Measurements from ENCODE around the gene MARCHF9.

DNA sequence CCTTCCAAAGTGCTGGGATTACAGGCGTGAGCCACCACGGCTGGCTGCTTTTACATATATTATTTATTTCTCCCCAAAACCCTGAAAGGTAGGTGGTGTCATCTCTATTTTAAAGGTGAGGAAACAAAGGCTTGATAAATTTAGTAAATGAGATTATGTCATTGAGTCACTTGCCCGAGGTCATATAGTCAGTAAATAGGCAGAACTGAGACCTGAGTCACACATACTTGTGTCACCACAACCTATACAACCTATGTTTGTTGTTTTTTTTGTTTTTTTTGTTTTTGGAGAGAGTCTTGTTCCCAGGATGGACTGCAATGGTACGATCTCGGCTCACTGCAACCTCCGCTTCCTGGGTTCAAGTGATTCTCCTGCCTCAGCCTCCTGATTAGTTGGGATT lies 40.5 kb downstream of the MARCHF9 start:
- TF ChIP-seq CTCF (IDR thresholded peaks at IDR 0.05; ENCODE audit: insufficient read depth, low read length, poor library complexity, severe bottlenecking): no peak
- no peak for TF ChIP-seq EZH2phosphoT487 (conservative IDR thresholded peaks at IDR 0.05; ENCODE audit: low read length)
